Ovary (tissue), 9 donors: ENCODE data around the gene ROBO1. TPM values are rescaled to one million over a fixed set of nuclear protein-coding genes. Genes with fewer than 3 reads are reported as not detected.

ENCODE experiments used
- DNase-seq, 5 donors: peaks; one replicate each; pipeline ENCODE4 v3.0.0-alpha.2; 2019 to 2020
- H3K27ac ChIP-seq, 2 donors: fragments of 200-600 bp; one replicate each; pipeline versions ENCODE4 v1.5.1 to v1.8.0; 2019 to 2022
- H3K27me3 ChIP-seq: fragments of 200-600 bp; one replicate; pipeline ENCODE4 v1.8.0; 2022
- H3K36me3 ChIP-seq: fragments of 200-600 bp; sonication (generic); one replicate; pipeline ENCODE4 v1.5.1; 2019
- H3K4me1 ChIP-seq: one replicate; pipeline ENCODE4 v1.8.1; 2013; ENCODE audit warnings: mild to moderate bottlenecking, moderate library complexity; ENCODE audit not compliant: insufficient read depth
- H3K4me3 ChIP-seq: fragments of 200-600 bp; sonication (generic); one replicate; pipeline ENCODE4 v1.5.1; 2017
- H3K9me3 ChIP-seq, 2 donors: fragments of 200-600 bp in 1 of 2; sonication (generic) in 1 of 2; one replicate each; pipeline versions ENCODE4 v1.5.1 to v1.8.1; 2013 to 2019; ENCODE audit warnings: mild to moderate bottlenecking in 1 of 2, moderate library complexity in 1 of 2
- CTCF ChIP-seq, 3 donors: fragments of 450-650 bp in 2 of 3; fragments of 200-600 bp in 1 of 3; IDR thresholded peaks; one replicate each; pipeline versions ENCODE4 v1.5.1 to v1.8.0; 2016 to 2022; ENCODE audit warnings: antibody characterized with exemption in 3 of 3, mild to moderate bottlenecking in 1 of 3
- EP300 ChIP-seq: sonication (generic); formaldehyde crosslinking; IDR thresholded peaks from one replicate; pipeline ENCODE4 v1.6.1; 2017; ENCODE audit warnings: antibody characterized with exemption
- POLR2A ChIP-seq: fragments of 450-650 bp; IDR thresholded peaks from one replicate; pipeline ENCODE4 v1.6.1; 2017; ENCODE audit warnings: antibody characterized with exemption, mild to moderate bottlenecking, moderate library complexity
- WGBS, 3 donors: extraction: QIAGEN DNeasy Blood & Tissue Kit in 1 of 3; methylation state at CpG; one replicate each; pipeline versions ENCODE4 v1.1.5 to v1.1.7; 2013 to 2017; 5-methylcytosine and 5-hydroxymethylcytosine counted together
- intact Hi-C, 4 donors: fragments of 100-400 bp; cut with DNase I; formaldehyde crosslinking; loops; one replicate each; pipeline versions ENCODE4 v1.11.0 to v1.15.1; 2022 to 2023
- polyA plus RNA-seq, 2 donors: library from polyadenylated mRNA; stranded (reverse); fragments of 200-250 nt in 1 of 2; fragments of 350-450 nt in 1 of 2; fragmentation: Illumina TruSeq in 1 of 2; extraction: RNeasy Lipid Tissue Mini Kit (QIAGEN cat#74804) in 1 of 2; gene quantifications; one replicate each; pipeline ENCODE4 v1.2.3, GENCODE V29; 2013 to 2014
- total RNA-seq, 7 donors: library from RNA; depleted of rRNA in 2 of 7; stranded (reverse); fragments of >200 nt in 2 of 7; fragmentation: NEBNext Ultra II Directional in 3 of 7; extraction: Animal tissue kit (Norgen Biotek cat#: 25700) in 3 of 7; gene quantifications; one replicate each; pipeline versions ENCODE4 v1.1.0 to v1.2.4, GENCODE V29; 2016 to 2023
- donor health status: DM: no; HTN: no; CAD: no; lungs with moderate emphysema.
- donor health status: DM: no; HTN: no; CAD: no.
- donor health status: Bipolar disorder and iron deficiency.
- donor health status: DM: yes; HTN: yes; CAD: no.
- donor health status: DM: no; HTN: no; CAD: no.
- donor health status: DM: yes; HTN: yes; CAD: no.

ROBO1 gene
- total and polyA plus RNA-seq, 9 donors = 17.2 to 49.5 (median 29.0) TPM

DNA sequence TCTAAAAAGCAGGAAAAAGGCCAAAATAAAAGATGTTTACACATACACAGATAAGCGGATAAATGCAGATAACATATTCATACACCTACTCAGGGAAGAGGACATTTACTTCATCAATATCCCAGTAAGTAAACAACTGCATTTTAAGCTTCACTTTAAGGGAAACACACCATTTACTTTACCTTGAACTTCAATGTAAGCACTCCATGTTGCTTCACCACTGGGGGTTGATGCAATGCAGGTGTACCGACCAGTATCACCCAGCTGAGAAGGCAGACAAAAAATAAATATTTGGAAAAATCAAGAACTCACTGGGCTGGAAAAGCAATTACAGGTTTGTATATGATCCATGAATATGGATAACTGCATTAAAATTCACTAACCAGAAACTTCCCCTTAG lies 1099.5 kb downstream of the ROBO1 start:
- Histone ChIP-seq H3K4me1 (no peaks in the 10 kb centered on the region), H3K27me3 (no peaks in the 10 kb centered on the region), H3K9me3 (no peaks in the 10 kb centered on the region), H3K27ac (no peak overlapping the region), H3K36me3 (no peaks in the 10 kb centered on the region), H3K4me3 (no peak overlapping the region)
- 68 to 93% (median 69%) methylated on average over 2 of the region's 2 CpGs for WGBS, 3 donors
- no peak for DNase-seq
- no peak for TF ChIP-seq CTCF (IDR thresholded peaks at IDR 0.05)
- TF ChIP-seq POLR2A = no peak
- no peak for TF ChIP-seq EP300
- intact Hi-C loops = no loop called here

DNA sequence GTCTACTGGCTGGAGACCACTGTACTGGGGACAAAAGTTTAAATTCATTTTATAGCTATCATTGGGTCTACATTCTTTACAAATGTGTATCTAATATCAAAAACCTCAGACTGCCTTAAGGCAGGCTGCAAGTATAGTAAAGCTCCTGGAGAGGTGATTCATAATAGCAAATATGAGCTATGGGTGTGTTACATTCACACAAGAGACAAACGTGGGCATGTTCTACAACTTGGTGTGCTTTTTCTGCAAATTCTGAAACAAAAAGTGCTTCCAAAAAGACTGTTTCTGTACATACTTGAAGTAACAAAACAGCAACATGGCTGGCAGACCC lies 1101.4 kb downstream of the ROBO1 start:
- intact Hi-C loops = no loop called here
- Histone ChIP-seq H3K36me3 (no peaks in the 10 kb centered on the region), H3K9me3 (no peaks in the 10 kb centered on the region), H3K4me3 (no peak overlapping the region), H3K27ac (no peak overlapping the region), H3K27me3 (no peaks in the 10 kb centered on the region), H3K4me1 (no peaks in the 10 kb centered on the region)
- TF ChIP-seq EP300 (no peak), CTCF (IDR thresholded peaks at IDR 0.05) (no peak), POLR2A (no peak)
- WGBS, 3 donors = 58 to 71% (median 69%) methylated on average over 1 of the region's 1 CpG
- no peak for DNase-seq

DNA sequence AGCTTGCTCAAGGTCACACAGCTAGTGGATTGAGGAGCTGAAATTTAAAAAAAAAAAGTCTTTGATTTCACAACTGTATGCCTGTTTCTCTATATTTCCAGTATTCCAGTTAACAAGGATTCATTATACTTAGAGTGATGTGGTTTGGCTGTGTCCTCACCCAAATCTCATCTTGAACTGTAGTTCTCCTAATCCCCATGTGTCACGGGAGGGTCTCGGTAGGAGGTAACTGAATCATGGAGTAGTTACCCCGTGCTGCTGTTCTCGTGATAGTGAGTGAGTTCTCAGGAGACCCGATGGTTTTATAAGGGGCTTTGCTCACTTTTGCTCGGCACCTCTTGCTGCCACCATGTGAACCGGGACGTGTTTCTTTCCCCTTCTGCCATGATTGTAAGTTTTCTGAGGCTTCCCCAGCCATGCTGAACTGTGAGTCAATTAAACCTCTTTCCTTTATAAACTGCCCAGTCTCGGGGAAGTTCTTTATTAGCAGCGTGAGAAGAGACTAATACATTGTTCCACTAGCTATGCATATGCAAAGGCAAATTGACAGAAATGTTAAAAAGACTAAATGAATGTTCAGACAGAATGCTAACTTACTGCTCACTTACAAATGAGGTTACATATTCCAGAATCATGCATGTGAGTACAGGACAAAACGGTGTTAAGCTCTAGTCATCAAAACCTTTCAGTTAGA lies 1101.9 kb downstream of the ROBO1 start:
- Histone ChIP-seq H3K9me3 (no peaks in the 10 kb centered on the region), H3K36me3 (no peaks in the 10 kb centered on the region), H3K27ac (no peak overlapping the region), H3K4me3 (no peak overlapping the region), H3K4me1 (no peaks in the 10 kb centered on the region), H3K27me3 (no peaks in the 10 kb centered on the region)
- TF ChIP-seq POLR2A (no peak), CTCF (IDR thresholded peaks at IDR 0.05) (no peak), EP300 (no peak)
- WGBS, 3 donors = 93 to 95% (median 95%) methylated on average over 11 of the region's 11 CpGs
- intact Hi-C loops = no loop called here
- no peak for DNase-seq

- H3K27me3 ChIP-seq = no peaks in the 10 kb centered on the region
- H3K27ac ChIP-seq = no peak overlapping the region
- intact Hi-C loops = no loop called here
- H3K36me3 ChIP-seq = no peaks in the 10 kb centered on the region
- no peak for DNase-seq
- no peak overlapping the region for H3K4me3 ChIP-seq
- H3K9me3 ChIP-seq = no peaks in the 10 kb centered on the region
- 91 to 97% (median 96%) methylated on average over 6 of the region's 6 CpGs for WGBS, 3 donors
- TF ChIP-seq CTCF (IDR thresholded peaks at IDR 0.05) (no peak), POLR2A (no peak)
- H3K4me1 ChIP-seq = no peaks in the 10 kb centered on the region
Measured at GRCh38 chr3:78665101-78665500, 1102.7 kb downstream of the ROBO1 start.
